Urinary bladder (tissue), 4 donors: ENCODE results near the gene PHKA2. TPM values are rescaled to one million over a fixed set of nuclear protein-coding genes. Genes with fewer than 3 reads are reported as not detected.

Source experiments
- DNase-seq: peaks from one replicate; pipeline ENCODE4 v3.0.0-alpha.2; 2015; ENCODE audit errors: extremely low spot score
- H3K27ac ChIP-seq: one replicate; pipeline ENCODE4 v1.5.1; 2013; ENCODE audit warnings: low read depth, mild to moderate bottlenecking, moderate library complexity
- H3K36me3 ChIP-seq: one replicate; pipeline ENCODE4 v1.6.1; 2013; ENCODE audit warnings: mild to moderate bottlenecking, moderate library complexity; ENCODE audit not compliant: insufficient read depth
- H3K4me1 ChIP-seq: one replicate; pipeline ENCODE4 v1.6.1; 2013; ENCODE audit warnings: mild to moderate bottlenecking, moderate library complexity; ENCODE audit not compliant: insufficient read depth
- H3K4me3 ChIP-seq: one replicate; pipeline ENCODE4 v1.5.1; 2013; ENCODE audit warnings: low read depth, low read length
- WGBS: extraction: QIAGEN DNeasy Blood & Tissue Kit; methylation state at CpG from one replicate; pipeline ENCODE4 v1.1.7; 2013; 5-methylcytosine and 5-hydroxymethylcytosine counted together
- polyA plus RNA-seq: library from polyadenylated mRNA; stranded (reverse); fragments of 200-250 nt; gene quantifications from one replicate; pipeline ENCODE4 v1.2.3, GENCODE V29; 2013
- total RNA-seq: library from RNA; depleted of rRNA; stranded (reverse); fragments of >200 nt; gene quantifications from one replicate; pipeline ENCODE4 v1.2.3, GENCODE V29; 2014
- donor health status: healthy with polysubstance abuse.
- donor health status: healthy.

The PHKA2 gene
- total and polyA plus RNA-seq, 2 donors, result 14.7 to 20.6 TPM

GRCh38 chrX:18961686-18962085 is 22.2 kb downstream of the PHKA2 start:
- WGBS, result 78% methylated on average over 2 of the region's 2 CpGs
- Histone ChIP-seq H3K4me3 (no peak overlapping the region), H3K36me3 (no peaks in the 10 kb centered on the region), H3K4me1 (no peaks in the 10 kb centered on the region), H3K27ac (no peak overlapping the region)
- DNase-seq, result no peak

GRCh38 chrX:18956303-18957032 is 27.4 kb downstream of the PHKA2 start:
- no peak for DNase-seq
- no peak overlapping the region for H3K27ac ChIP-seq
- no peak overlapping the region for H3K4me3 ChIP-seq
- H3K36me3 ChIP-seq, result no peaks in the 10 kb centered on the region
- 94% methylated on average over 7 of the region's 7 CpGs for WGBS
- no peaks in the 10 kb centered on the region for H3K4me1 ChIP-seq

GRCh38 chrX:18955676-18956075 is 28.2 kb downstream of the PHKA2 start:
- Histone ChIP-seq H3K27ac (no peak overlapping the region), H3K4me3 (no peak overlapping the region), H3K36me3 (no peaks in the 10 kb centered on the region), H3K4me1 (no peaks in the 10 kb centered on the region)
- DNase-seq, result no peak
- WGBS, result 94% methylated on average over 4 of the region's 4 CpGs

- Histone ChIP-seq H3K4me3 (no peak overlapping the region), H3K36me3 (peaks cover 3% of the 10 kb centered on the region), H3K27ac (no peak overlapping the region), H3K4me1 (no peaks in the 10 kb centered on the region)
- 96% methylated on average over 10 of the region's 10 CpGs for WGBS
- no peak for DNase-seq
Measured at GRCh38 chrX:18951032-18951431, 32.9 kb downstream of the PHKA2 start.

- Histone ChIP-seq H3K36me3 (peaks cover 5% of the 10 kb centered on the region), H3K4me3 (no peak overlapping the region), H3K27ac (no peak overlapping the region), H3K4me1 (no peaks in the 10 kb centered on the region)
- DNase-seq, result no peak
- 93% methylated on average over 8 of the region's 8 CpGs for WGBS
Measured at GRCh38 chrX:18949944-18950301, 34.0 kb downstream of the PHKA2 start.

GRCh38 chrX:18949291-18949943 is 34.5 kb downstream of the PHKA2 start:
- no peak for DNase-seq
- no peak overlapping the region for H3K27ac ChIP-seq

GRCh38 chrX:18946611-18947010 is 37.3 kb downstream of the PHKA2 start:
- Histone ChIP-seq H3K36me3 (peaks cover 5% of the 10 kb centered on the region), H3K4me3 (no peak overlapping the region), H3K27ac (no peak overlapping the region), H3K4me1 (no peaks in the 10 kb centered on the region)
- WGBS, result 96% methylated on average over 4 of the region's 4 CpGs
- DNase-seq, result no peak

More at GRCh38 chrX:18949291-18949943, 34.5 kb downstream of the PHKA2 start:
- Histone ChIP-seq H3K36me3 (peaks cover 5% of the 10 kb centered on the region), H3K4me3 (no peak overlapping the region), H3K4me1 (no peaks in the 10 kb centered on the region)
- WGBS, result 61% methylated on average over 4 of the region's 4 CpGs

GRCh38 chrX:18946157-18946556 is 37.8 kb downstream of the PHKA2 start:
- Histone ChIP-seq H3K4me1 (no peaks in the 10 kb centered on the region), H3K36me3 (peaks cover 5% of the 10 kb centered on the region), H3K27ac (no peak overlapping the region), H3K4me3 (no peak overlapping the region)
- WGBS, result 99% methylated on average over 6 of the region's 6 CpGs
- DNase-seq, result no peak

GRCh38 chrX:18945483-18945882 is 38.4 kb downstream of the PHKA2 start:
- 83% methylated on average over 2 of the region's 2 CpGs for WGBS
- Histone ChIP-seq H3K36me3 (peaks cover 5% of the 10 kb centered on the region), H3K27ac (no peak overlapping the region)

GRCh38 chrX:18944482-18944881 is 39.4 kb downstream of the PHKA2 start:
- Histone ChIP-seq H3K4me1 (no peaks in the 10 kb centered on the region), H3K4me3 (no peak overlapping the region), H3K27ac (no peak overlapping the region), H3K36me3 (peaks cover 2% of the 10 kb centered on the region)
- DNase-seq, result no peak
- WGBS, result 85% methylated on average over 4 of the region's 4 CpGs

More at GRCh38 chrX:18945483-18945882, 38.4 kb downstream of the PHKA2 start:
- H3K4me3 ChIP-seq, result no peak overlapping the region
- H3K4me1 ChIP-seq, result no peaks in the 10 kb centered on the region
- DNase-seq, result no peak

GRCh38 chrX:18941896-18942295 is 42.0 kb downstream of the PHKA2 start:
- Histone ChIP-seq H3K4me3 (no peak overlapping the region), H3K36me3 (peaks cover 2% of the 10 kb centered on the region), H3K4me1 (no peaks in the 10 kb centered on the region), H3K27ac (no peak overlapping the region)
- no peak for DNase-seq
- WGBS, result 100% methylated on average over 2 of the region's 2 CpGs

GRCh38 chrX:18938710-18939109 is 45.2 kb downstream of the PHKA2 start:
- no peaks in the 10 kb centered on the region for H3K4me1 ChIP-seq
- DNase-seq, result no peak
- no peak overlapping the region for H3K4me3 ChIP-seq
- H3K27ac ChIP-seq, result no peak overlapping the region
- peaks cover 1% of the 10 kb centered on the region for H3K36me3 ChIP-seq
- WGBS, result 44% methylated on average over 3 of the region's 3 CpGs

- Histone ChIP-seq H3K27ac (no peak overlapping the region), H3K4me3 (no peak overlapping the region), H3K4me1 (no peaks in the 10 kb centered on the region), H3K36me3 (peaks cover 1% of the 10 kb centered on the region)
- no peak for DNase-seq
- WGBS, result 95% methylated on average over 5 of the region's 5 CpGs
Measured at GRCh38 chrX:18937173-18937572, 46.7 kb downstream of the PHKA2 start.

GRCh38 chrX:18935893-18936292 is 48.0 kb downstream of the PHKA2 start:
- 94% methylated on average over 10 of the region's 10 CpGs for WGBS
- no peak overlapping the region for H3K4me3 ChIP-seq
- no peak overlapping the region for H3K27ac ChIP-seq
- no peaks in the 10 kb centered on the region for H3K4me1 ChIP-seq
- DNase-seq, result no peak
- H3K36me3 ChIP-seq, result peaks cover 1% of the 10 kb centered on the region
